ENCODE results near the gene CCSER1.
"Not testable (repeated sequence)": the region's sequence is repeated elsewhere in the genome, so short reads cannot be mapped to it uniquely, and the experiment has no call there.

The CCSER1 gene

GRCh38 chr4:90825849-90826248, 698.7 kb downstream of the CCSER1 start:
- DNase-seq (ENCODE audit: low read depth, low spot score) = no peak

- DNase-seq (ENCODE audit: low read depth, low spot score) = no peak
Observed at GRCh38 chr4:90833706-90834105, 706.5 kb downstream of the CCSER1 start.

GRCh38 chr4:90837241-90837640, 710.0 kb downstream of the CCSER1 start:
- no peak for DNase-seq (ENCODE audit: low read depth, low spot score)

GRCh38 chr4:90838859-90839258, 711.7 kb downstream of the CCSER1 start:
- not testable (repeated sequence) for DNase-seq (ENCODE audit: low read depth, low spot score)

GRCh38 chr4:90840291-90840690, 713.1 kb downstream of the CCSER1 start:
- DNase-seq (ENCODE audit: low read depth, low spot score) = no peak

GRCh38 chr4:90840828-90841227, 713.6 kb downstream of the CCSER1 start:
- no peak for DNase-seq (ENCODE audit: low read depth, low spot score)

GRCh38 chr4:90841676-90842075, 714.5 kb downstream of the CCSER1 start:
- DNase-seq (ENCODE audit: low read depth, low spot score) = no peak

GRCh38 chr4:90842960-90843359, 715.8 kb downstream of the CCSER1 start:
- DNase-seq (ENCODE audit: low read depth, low spot score) = no peak

GRCh38 chr4:90844241-90844640, 717.0 kb downstream of the CCSER1 start:
- no peak for DNase-seq (ENCODE audit: low read depth, low spot score)

- DNase-seq (ENCODE audit: low read depth, low spot score) = no peak
Observed at GRCh38 chr4:90845777-90846176, 718.6 kb downstream of the CCSER1 start.

- DNase-seq (ENCODE audit: low read depth, low spot score) = no peak
Observed at GRCh38 chr4:90852237-90852636, 725.0 kb downstream of the CCSER1 start.

- DNase-seq (ENCODE audit: low read depth, low spot score) = no peak
Observed at GRCh38 chr4:90855111-90855510, 727.9 kb downstream of the CCSER1 start.

- DNase-seq (ENCODE audit: low read depth, low spot score) = no peak
Observed at GRCh38 chr4:90857081-90857820, 730.1 kb downstream of the CCSER1 start.

- no peak for DNase-seq (ENCODE audit: low read depth, low spot score)
Observed at GRCh38 chr4:90875791-90876190, 748.6 kb downstream of the CCSER1 start.

GRCh38 chr4:90876296-90876695, 749.1 kb downstream of the CCSER1 start:
- DNase-seq (ENCODE audit: low read depth, low spot score) = no peak

GRCh38 chr4:90883519-90883918, 756.3 kb downstream of the CCSER1 start:
- DNase-seq (ENCODE audit: low read depth, low spot score) = no peak

GRCh38 chr4:90888571-90888970, 761.4 kb downstream of the CCSER1 start:
- DNase-seq (ENCODE audit: low read depth, low spot score) = no peak

GRCh38 chr4:90889171-90889570, 762.0 kb downstream of the CCSER1 start:
- DNase-seq (ENCODE audit: low read depth, low spot score) = no peak

GRCh38 chr4:90903413-90903812, 776.2 kb downstream of the CCSER1 start:
- not testable (repeated sequence) for DNase-seq (ENCODE audit: low read depth, low spot score)

GRCh38 chr4:90904021-90904420, 776.8 kb downstream of the CCSER1 start:
- DNase-seq (ENCODE audit: low read depth, low spot score) = no peak

GRCh38 chr4:90906239-90906638, 779.0 kb downstream of the CCSER1 start:
- DNase-seq (ENCODE audit: low read depth, low spot score) = no peak

- not testable (repeated sequence) for DNase-seq (ENCODE audit: low read depth, low spot score)
Observed at GRCh38 chr4:90911724-90912434, 784.7 kb downstream of the CCSER1 start.

GRCh38 chr4:90922174-90922573, 795.0 kb downstream of the CCSER1 start:
- DNase-seq (ENCODE audit: low read depth, low spot score) = no peak
